K562 (cell line): Measurements from ENCODE around the gene TSPOAP1. TPM values are rescaled to one million over a fixed set of nuclear protein-coding genes. Genes with fewer than 3 reads are reported as not detected.

Experiments used
- HNRNPL ChIP-seq: fragments of 200-400 bp; formaldehyde crosslinking; IDR thresholded peaks from 2 replicates; pipeline ENCODE4 v1.6.1; 2017; ENCODE audit warnings: low read depth, mild to moderate bottlenecking, low read length
- IRF1 ChIP-seq: sonication (generic); formaldehyde crosslinking; IDR thresholded peaks from 2 replicates; pipeline ENCODE4 v1.8.0; 2022; ENCODE audit warnings: missing genetic modification reagents, mild to moderate bottlenecking, borderline replicate concordance
- MEF2D ChIP-seq: conservative IDR thresholded peaks from 2 replicates; pipeline ENCODE4 v1.6.1; 2016; ENCODE audit warnings: low read depth, missing genetic modification characterization, missing compliant biosample characterization
- NCOA4 ChIP-seq: fragments of 450-650 bp; IDR thresholded peaks from 2 replicates; pipeline ENCODE4 v1.6.1; 2018; ENCODE audit warnings: mild to moderate bottlenecking; ENCODE audit not compliant: partially characterized antibody
- PRPF4 ChIP-seq: fragments of 200-400 bp; formaldehyde crosslinking; IDR thresholded peaks from one replicate; pipeline ENCODE4 v1.6.1; 2017; ENCODE audit warnings: low read length, low read depth, mild to moderate bottlenecking; ENCODE audit not compliant: insufficient read depth, poor library complexity, severe bottlenecking
- RFX7 ChIP-seq: fragments of 250-450 bp; sonication (Bioruptor Pico); IDR thresholded peaks from 2 replicates; pipeline ENCODE4 v1.5.1; 2021; ENCODE audit warnings: mild to moderate bottlenecking
- SMAD1 ChIP-seq: fragments of 150-350 bp; IDR thresholded peaks from 2 replicates; pipeline ENCODE4 v1.6.1; 2014; ENCODE audit warnings: low read length, low read depth; ENCODE audit not compliant: partially characterized antibody
- SMARCE1 ChIP-seq: fragments of 450-650 bp; IDR thresholded peaks from 2 replicates; pipeline ENCODE4 v1.7.1; 2016; ENCODE audit warnings: mild to moderate bottlenecking
- TRIM24 ChIP-seq, 2 experiments: fragments of 450-650 bp; IDR thresholded peaks; 2 replicates each; pipeline ENCODE4 v1.6.1; 2016
- ZEB2 ChIP-seq: fragments of 450-650 bp; IDR thresholded peaks from 2 replicates; pipeline ENCODE4 v1.6.1; 2016
- ZZZ3 ChIP-seq: fragments of 450-650 bp; IDR thresholded peaks from 2 replicates; pipeline ENCODE4 v1.6.1; 2016; ENCODE audit warnings: antibody characterized with exemption, mild to moderate bottlenecking, moderate library complexity
- polyA plus RNA-seq, 8 experiments: library from polyadenylated mRNA; depleted of rRNA in 4 of 8; stranded (reverse) in 5 of 8; unstranded in 3 of 8; fragments of >200 nt; fragmentation: Nextera tagmentation in 2 of 8; fragmentation: Illumina TruSeq in 1 of 8; extraction: Ambion mirVana in 2 of 8; extraction: Trizol in 1 of 8; gene quantifications; 2 replicates each; pipeline versions ENCODE4 v1.2.1 to v1.2.3, GENCODE V29; 2011 to 2014; ENCODE audit warnings: inconsistent platforms in 1 of 8, missing spikeins in 1 of 8
- total RNA-seq, 7 experiments: library from RNA; depleted of rRNA in 6 of 7; stranded (reverse); fragments of >200 nt in 6 of 7; fragmentation: Illumina TruSeq in 2 of 7; extraction: Trizol in 2 of 7; gene quantifications; 2 replicates each; pipeline versions ENCODE4 v1.2.1 to v1.2.3, GENCODE V29; 2011 to 2021; ENCODE audit warnings: low replicate concordance in 1 of 7
- TF ChIP-seq, protein P1 (sequence below): IDR thresholded peaks from 3 replicates; pipeline ENCODE4 v1.6.1; 2011; ENCODE audit warnings: borderline replicate concordance, mild to moderate bottlenecking, moderate library complexity; ENCODE audit not compliant: insufficient read length; ENCODE audit errors: extremely low read depth

TSPOAP1 gene
- total and polyA plus RNA-seq, 9 of the 15 experiments (the other 6 are each of a cell fraction or from before 2014, with no cell fraction given), result 0.87 to 3.9 (median 1.8) TPM; not detected in 2

GRCh38 chr17:58305626-58306025, 23.0 kb downstream of the TSPOAP1 start (continued):
- TF ChIP-seq, protein P1, sequence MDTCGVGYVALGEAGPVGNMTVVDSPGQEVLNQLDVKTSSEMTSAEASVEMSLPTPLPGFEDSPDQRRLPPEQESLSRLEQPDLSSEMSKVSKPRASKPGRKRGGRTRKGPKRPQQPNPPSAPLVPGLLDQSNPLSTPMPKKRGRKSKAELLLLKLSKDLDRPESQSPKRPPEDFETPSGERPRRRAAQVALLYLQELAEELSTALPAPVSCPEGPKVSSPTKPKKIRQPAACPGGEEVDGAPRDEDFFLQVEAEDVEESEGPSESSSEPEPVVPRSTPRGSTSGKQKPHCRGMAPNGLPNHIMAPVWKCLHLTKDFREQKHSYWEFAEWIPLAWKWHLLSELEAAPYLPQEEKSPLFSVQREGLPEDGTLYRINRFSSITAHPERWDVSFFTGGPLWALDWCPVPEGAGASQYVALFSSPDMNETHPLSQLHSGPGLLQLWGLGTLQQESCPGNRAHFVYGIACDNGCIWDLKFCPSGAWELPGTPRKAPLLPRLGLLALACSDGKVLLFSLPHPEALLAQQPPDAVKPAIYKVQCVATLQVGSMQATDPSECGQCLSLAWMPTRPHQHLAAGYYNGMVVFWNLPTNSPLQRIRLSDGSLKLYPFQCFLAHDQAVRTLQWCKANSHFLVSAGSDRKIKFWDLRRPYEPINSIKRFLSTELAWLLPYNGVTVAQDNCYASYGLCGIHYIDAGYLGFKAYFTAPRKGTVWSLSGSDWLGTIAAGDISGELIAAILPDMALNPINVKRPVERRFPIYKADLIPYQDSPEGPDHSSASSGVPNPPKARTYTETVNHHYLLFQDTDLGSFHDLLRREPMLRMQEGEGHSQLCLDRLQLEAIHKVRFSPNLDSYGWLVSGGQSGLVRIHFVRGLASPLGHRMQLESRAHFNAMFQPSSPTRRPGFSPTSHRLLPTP, result no peak
- no peak for TF ChIP-seq NCOA4
- TF ChIP-seq RFX7, result no peak
- TF ChIP-seq TRIM24 (IDR thresholded peaks at IDR 0.05), result no peak
- no peak for TF ChIP-seq PRPF4
- no peak for TF ChIP-seq MEF2D (tag)
- TF ChIP-seq SMAD1, result no peak
- no peak for TF ChIP-seq IRF1
- TF ChIP-seq HNRNPL, result no peak
- TF ChIP-seq ZZZ3, result no peak
- TF ChIP-seq SMARCE1, result no peak
- no peak for TF ChIP-seq ZEB2
